Right cardiac atrium (tissue), 5 donors: Measurements from ENCODE around the gene CARMIL3. TPM values are rescaled to one million over a fixed set of nuclear protein-coding genes. Genes with fewer than 3 reads are reported as not detected.
A peak's percentile ranks its signal among the peaks of the same experiment; 100 is the strongest.
"Not testable (repeated sequence)": the region's sequence is repeated elsewhere in the genome, so short reads cannot be mapped to it uniquely, and the experiment has no call there.

Experiments
- ATAC-seq, 2 donors: fragments of 200-7000 bp; cut with Tn5 transposase; one replicate each; pipeline versions ENCODE4 v1.8.0 to v1.9.1; 2020; ENCODE audit warnings: moderate library complexity in 2 of 2, mild to moderate bottlenecking in 1 of 2
- DNase-seq, 3 donors: peaks; one replicate each; pipeline ENCODE4 v3.0.0-alpha.2; 2020
- H3K27ac ChIP-seq: one replicate; pipeline ENCODE4 v1.5.1; 2013; ENCODE audit warnings: mild to moderate bottlenecking, low read length, control low read depth, moderate library complexity
- H3K27me3 ChIP-seq: one replicate; pipeline ENCODE4 v1.6.1; 2013; ENCODE audit not compliant: control insufficient read depth, insufficient read depth
- H3K4me1 ChIP-seq: one replicate; pipeline ENCODE4 v1.6.1; 2013; ENCODE audit warnings: low read length; ENCODE audit not compliant: control insufficient read depth, insufficient read depth
- H3K4me3 ChIP-seq: one replicate; pipeline ENCODE4 v1.5.1; 2013; ENCODE audit warnings: low read length, control low read depth
- H3K9me3 ChIP-seq: one replicate; pipeline ENCODE4 v1.6.1; 2013; ENCODE audit warnings: low read length; ENCODE audit not compliant: control insufficient read depth
- WGBS: extraction: QIAGEN DNeasy Blood & Tissue Kit; methylation state at CpG from one replicate; pipeline ENCODE4 v1.1.7; 2013; 5-methylcytosine and 5-hydroxymethylcytosine counted together
- intact Hi-C, 4 donors: fragments of 100-400 bp; cut with DNase I; formaldehyde crosslinking; loops; one replicate each; pipeline versions ENCODE4 v1.11.0 to v1.14.0; 2022 to 2023
- polyA plus RNA-seq: library from polyadenylated mRNA; stranded (reverse); fragments of 200-250 nt; gene quantifications from one replicate; pipeline ENCODE4 v1.2.3, GENCODE V29; 2013
- total RNA-seq, 4 donors: library from RNA; stranded (reverse); fragmentation: NEBNext Ultra II Directional; extraction: Animal tissue kit (Norgen Biotek cat#: 25700); gene quantifications; one replicate each; pipeline ENCODE4 v1.2.1, GENCODE V29; 2021
- donor health status: healthy with polysubstance abuse.
- donor health status: DM: no; HTN: yes; CAD: no.
- donor health status: DM: no; HTN: no; CAD: no.
- donor health status: DM: no; HTN: yes; CAD: no; lungs with severe emphysema.
- donor health status: DM: yes; HTN: yes; CAD: no.

CARMIL3 gene
- total and polyA plus RNA-seq, 5 donors = 0.17 to 0.45 (median 0.18) TPM

GRCh38 chr14:24098927-24099813, 47.4 kb downstream of the CARMIL3 start:
- Histone ChIP-seq H3K9me3 (no peaks in the 10 kb centered on the region), H3K4me3 (no peak overlapping the region), H3K4me1 (peaks cover 4% of the 10 kb centered on the region), H3K27ac (no peak overlapping the region), H3K27me3 (no peaks in the 10 kb centered on the region)
- WGBS = 82% methylated on average over 17 of the region's 17 CpGs
- intact Hi-C loops = loop anchor here in 2 of 4 donors (10.0 kb wide), 1 partner anchor 114 kb away; the partner anchor contains the start of gene DHRS4L2 (in 2 of the 2)
- no peak for DNase-seq
- no peak for ATAC-seq

DNA sequence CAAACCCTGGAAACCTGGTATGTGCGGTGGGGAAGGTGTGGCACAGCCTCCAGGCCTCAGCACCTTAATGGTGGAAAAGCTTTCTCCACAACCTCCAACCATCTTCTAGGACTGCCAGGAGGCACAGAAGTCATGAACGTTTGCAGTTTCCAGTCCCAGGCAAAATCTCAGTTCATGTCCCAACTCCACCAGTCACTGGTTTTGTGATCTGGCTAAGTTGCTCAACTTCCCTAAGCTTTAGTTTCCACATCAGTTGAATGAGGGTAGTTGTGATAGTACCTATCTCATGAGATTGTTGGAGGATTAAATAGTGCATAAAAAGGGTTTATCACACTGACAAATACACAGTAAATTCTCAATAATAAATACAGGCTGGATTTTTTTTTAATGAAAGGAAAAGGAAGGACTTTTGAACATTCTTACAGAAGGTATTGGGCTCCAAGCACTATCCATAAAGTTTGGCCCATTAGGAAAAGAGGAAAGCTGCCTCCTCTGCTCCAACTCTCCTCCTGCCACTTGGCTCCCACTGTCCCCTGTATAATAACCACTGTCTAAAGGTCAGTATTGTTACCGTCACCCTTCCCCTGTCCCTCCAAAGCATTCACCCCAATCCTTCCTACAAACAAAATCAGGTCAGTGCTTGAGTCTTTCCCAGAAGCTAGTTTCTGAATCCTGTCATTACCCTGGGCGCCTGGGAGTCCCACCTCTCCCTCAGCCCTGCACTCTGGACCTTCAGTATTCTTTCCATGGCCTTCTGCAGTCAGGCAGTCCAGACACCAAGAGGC, 48.6 kb downstream of the CARMIL3 start:
- H3K4me1 ChIP-seq = no peaks in the 10 kb centered on the region
- H3K27ac ChIP-seq = no peak overlapping the region
- no peaks in the 10 kb centered on the region for H3K27me3 ChIP-seq
- DNase-seq = no peak
- WGBS = 78% methylated on average over 4 of the region's 4 CpGs
- H3K4me3 ChIP-seq = no peak overlapping the region
- intact Hi-C loops = loop anchor here in 2 of 4 donors (10.0 kb wide), 1 partner anchor 46 kb away; the partner anchor contains the start of gene CARMIL3 (in 2 of the 2)
- no peaks in the 10 kb centered on the region for H3K9me3 ChIP-seq
- ATAC-seq = no peak

- intact Hi-C loops = loop anchor here in 2 of 4 donors (10.0 kb wide), 1 partner anchor 46 kb away; the partner anchor contains the start of gene CARMIL3 (in 2 of the 2)
- Histone ChIP-seq H3K9me3 (no peaks in the 10 kb centered on the region), H3K4me3 (no peak overlapping the region), H3K27me3 (no peaks in the 10 kb centered on the region), H3K4me1 (no peaks in the 10 kb centered on the region), H3K27ac (no peak overlapping the region)
- ATAC-seq (no peak), DNase-seq (no peak)
- WGBS = 94% methylated on average over 3 of the region's 3 CpGs
Observed at GRCh38 chr14:24100982-24101494, 49.2 kb downstream of the CARMIL3 start.

- Histone ChIP-seq H3K27me3 (no peaks in the 10 kb centered on the region), H3K4me1 (no peaks in the 10 kb centered on the region), H3K9me3 (no peaks in the 10 kb centered on the region), H3K27ac (no peak overlapping the region), H3K4me3 (no peak overlapping the region)
- no peak for DNase-seq
- 92% methylated on average over 7 of the region's 7 CpGs for WGBS
- intact Hi-C loops = loop anchor here in 2 of 4 donors (10.0 kb wide), 1 partner anchor 48 kb away; the partner anchor contains the start of gene CARMIL3 (in 2 of the 2)
- no peak for ATAC-seq
Observed at GRCh38 chr14:24102357-24103048, 50.7 kb downstream of the CARMIL3 start.

DNA sequence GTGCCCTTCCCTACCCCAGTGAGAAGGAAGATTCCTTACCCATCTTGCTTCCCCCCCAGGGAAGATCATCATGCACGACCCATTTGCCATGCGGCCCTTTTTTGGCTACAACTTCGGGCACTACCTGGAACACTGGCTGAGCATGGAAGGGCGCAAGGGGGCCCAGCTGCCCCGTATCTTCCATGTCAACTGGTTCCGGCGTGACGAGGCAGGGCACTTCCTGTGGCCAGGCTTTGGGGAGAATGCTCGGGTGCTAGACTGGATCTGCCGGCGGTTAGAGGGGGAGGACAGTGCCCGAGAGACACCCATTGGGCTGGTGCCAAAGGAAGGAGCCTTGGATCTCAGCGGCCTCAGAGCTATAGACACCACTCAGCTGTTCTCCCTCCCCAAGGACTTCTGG, 51.6 kb downstream of the CARMIL3 start:
- ATAC-seq = no peak
- Histone ChIP-seq H3K4me3 (no peak overlapping the region), H3K27ac (no peak overlapping the region), H3K9me3 (no peaks in the 10 kb centered on the region), H3K27me3 (no peaks in the 10 kb centered on the region), H3K4me1 (no peaks in the 10 kb centered on the region)
- intact Hi-C loops = loop anchor here in 2 of 4 donors (10.0 kb wide), 1 partner anchor 49 kb away; the partner anchor contains the start of gene CARMIL3 (in 2 of the 2)
- DNase-seq = no peak
- 91% methylated on average over 13 of the region's 13 CpGs for WGBS

GRCh38 chr14:24105609-24106239, 53.9 kb downstream of the CARMIL3 start:
- not testable (repeated sequence) for H3K27ac ChIP-seq, ATAC-seq, H3K4me1 ChIP-seq, DNase-seq, H3K9me3 ChIP-seq, H3K27me3 ChIP-seq, H3K4me3 ChIP-seq
- 94% methylated on average over 8 of the region's 8 CpGs for WGBS
- intact Hi-C loops = loop anchor here in 3 of 4 donors (5.0 to 10.0 kb wide), 2 partner anchors 48 to 51 kb away; partner anchors contain the start of gene CARMIL3 (in 2 of the 3)

- intact Hi-C loops = loop anchor here in 3 of 4 donors (5.0 to 10.0 kb wide), 2 partner anchors 49 to 52 kb away; partner anchors contain the start of gene CARMIL3 (in 2 of the 3)
- Histone ChIP-seq H3K27me3 (no peaks in the 10 kb centered on the region), H3K4me1 (no peaks in the 10 kb centered on the region), H3K4me3 (no peak overlapping the region), H3K9me3 (no peaks in the 10 kb centered on the region), H3K27ac (no peak overlapping the region)
- 86% methylated on average over 4 of the region's 4 CpGs for WGBS
- ATAC-seq (no peak), DNase-seq (no peak)
Observed at GRCh38 chr14:24106672-24107271, 55.0 kb downstream of the CARMIL3 start.

DNA sequence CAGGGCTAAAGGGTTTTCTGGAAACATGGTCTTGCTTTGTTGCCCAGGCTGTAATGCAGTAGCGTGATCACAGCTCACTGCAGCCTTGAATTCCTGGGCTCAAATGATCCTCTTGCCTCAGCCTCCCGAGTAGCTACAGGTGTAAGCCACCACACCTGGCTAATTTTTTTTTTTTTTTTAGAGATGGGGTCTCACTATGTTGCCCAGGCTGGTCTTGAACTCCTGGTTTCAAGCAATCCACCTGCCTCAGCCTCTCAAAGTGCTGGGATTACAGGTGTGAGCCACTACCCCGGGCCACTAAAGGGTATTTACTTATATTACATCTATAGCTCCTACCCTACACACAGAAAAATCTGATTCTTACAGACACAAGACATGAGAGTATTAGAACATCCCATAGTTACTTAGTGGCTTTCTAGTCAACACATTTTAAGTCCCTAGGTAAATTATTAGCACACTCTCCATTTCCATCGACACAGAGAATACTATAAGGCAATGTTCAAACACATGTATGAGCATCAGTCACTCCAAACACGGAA, 56.6 kb downstream of the CARMIL3 start:
- WGBS = 45% methylated on average over 5 of the region's 5 CpGs
- DNase-seq = no peak
- Histone ChIP-seq H3K27ac (no peak overlapping the region), H3K4me3 (no peak overlapping the region), H3K27me3 (no peaks in the 10 kb centered on the region), H3K9me3 (no peaks in the 10 kb centered on the region), H3K4me1 (no peaks in the 10 kb centered on the region)
- intact Hi-C loops = loop anchor here in 3 of 4 donors (5.0 to 10.0 kb wide), 2 partner anchors 51 to 54 kb away; partner anchors contain the start of gene CARMIL3 (in 2 of the 3)
- ATAC-seq = peak in 1 of 2 donors; percentile 4

DNA sequence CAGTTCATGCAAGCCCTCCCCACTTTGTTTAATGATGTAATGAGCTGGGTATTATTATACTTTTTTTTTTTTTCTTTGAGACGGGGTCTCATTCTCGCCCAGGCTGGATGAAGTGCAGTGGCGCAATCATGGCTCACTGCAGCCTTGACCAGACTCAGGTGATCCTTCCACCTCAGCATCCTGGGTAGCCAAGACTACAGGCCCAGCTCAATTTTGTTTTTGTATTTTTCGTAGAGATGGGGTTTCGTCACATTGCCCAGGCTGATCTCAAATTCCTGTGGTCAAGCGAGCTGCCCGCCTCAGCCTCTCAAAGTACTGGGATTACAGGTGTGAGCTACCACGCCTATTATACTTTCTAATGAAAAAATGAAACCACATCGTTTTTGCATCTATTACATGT, 58.3 kb downstream of the CARMIL3 start:
- no peaks in the 10 kb centered on the region for H3K4me1 ChIP-seq
- 85% methylated on average over 9 of the region's 9 CpGs for WGBS
- H3K4me3 ChIP-seq = no peak overlapping the region
- intact Hi-C loops = no loop called here
- ATAC-seq (no peak), DNase-seq (no peak)
- no peaks in the 10 kb centered on the region for H3K27me3 ChIP-seq
- H3K27ac ChIP-seq = no peak overlapping the region
- no peaks in the 10 kb centered on the region for H3K9me3 ChIP-seq
